IPS-15b (cell line): ENCODE data around the gene RAPGEF6.

ENCODE experiments used
- H3K27me3 ChIP-seq: one replicate; pipeline ENCODE4 v1.6.1; 2013; ENCODE audit warnings: low read length; ENCODE audit not compliant: control insufficient read depth, insufficient read depth
- H3K36me3 ChIP-seq: one replicate; pipeline ENCODE4 v1.6.1; 2013; ENCODE audit warnings: low read length; ENCODE audit not compliant: control insufficient read depth, insufficient read depth
- H3K4me1 ChIP-seq: one replicate; pipeline ENCODE4 v1.6.1; 2013; ENCODE audit warnings: mild to moderate bottlenecking, low read length; ENCODE audit not compliant: control insufficient read depth, insufficient read depth
- H3K4me3 ChIP-seq: one replicate; pipeline ENCODE4 v1.5.1; 2013; ENCODE audit warnings: low read depth, low read length
- H3K9ac ChIP-seq: one replicate; pipeline ENCODE4 v1.6.1; 2013; ENCODE audit warnings: low read depth, mild to moderate bottlenecking, low read length
- H3K9me3 ChIP-seq: one replicate; pipeline ENCODE4 v1.6.1; 2013; ENCODE audit warnings: mild to moderate bottlenecking, low read length; ENCODE audit not compliant: control insufficient read depth, insufficient read depth

Gene RAPGEF6

DNA sequence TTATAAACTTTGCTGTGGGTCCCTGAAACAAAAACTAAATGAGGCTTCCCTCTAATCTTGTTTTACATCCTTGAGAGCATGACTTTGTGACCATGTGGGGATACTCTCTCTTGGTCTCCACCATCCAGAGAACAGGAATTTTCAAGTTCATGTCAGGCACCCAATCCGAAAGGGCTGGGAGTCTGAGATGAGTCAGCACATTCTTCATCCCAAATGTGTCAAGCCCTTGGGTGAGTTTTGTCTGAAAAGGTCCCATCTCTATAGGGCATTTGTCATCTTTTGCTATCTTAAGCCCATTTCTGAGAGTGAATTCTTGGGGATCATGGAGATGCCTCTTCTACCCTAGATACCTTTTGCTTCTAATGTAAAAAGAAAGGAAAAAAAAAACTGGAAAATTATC lies 26.9 kb upstream of the RAPGEF6 start:
- Histone ChIP-seq H3K9ac (no peak overlapping the region), H3K4me1 (no peaks in the 10 kb centered on the region), H3K9me3 (no peaks in the 10 kb centered on the region), H3K27me3 (no peaks in the 10 kb centered on the region), H3K36me3 (peaks cover 9% of the 10 kb centered on the region), H3K4me3 (no peak overlapping the region)

DNA sequence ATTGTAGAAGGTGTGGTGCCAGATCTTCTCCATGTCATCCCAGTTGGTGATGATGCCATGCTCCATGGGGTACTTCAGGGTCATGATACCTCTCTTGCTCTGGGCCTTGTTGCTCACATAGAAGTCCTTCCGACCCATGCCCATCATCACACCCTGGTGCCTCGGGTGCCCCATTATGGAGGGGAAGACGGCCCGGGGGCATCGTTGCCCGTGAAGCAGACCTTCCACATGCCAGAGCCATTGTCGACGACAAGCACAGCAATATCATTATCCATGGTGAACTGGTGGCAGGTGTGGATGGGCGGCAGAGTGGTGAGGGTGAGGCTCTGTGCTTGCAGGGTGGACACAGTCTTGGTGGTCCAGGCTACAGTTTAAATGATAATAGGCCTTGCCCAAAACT lies 24.8 kb upstream of the RAPGEF6 start:
- Histone ChIP-seq H3K9me3 (no peaks in the 10 kb centered on the region), H3K27me3 (no peaks in the 10 kb centered on the region), H3K9ac (no peak overlapping the region), H3K4me1 (no peaks in the 10 kb centered on the region), H3K36me3 (peaks cover 9% of the 10 kb centered on the region), H3K4me3 (no peak overlapping the region)

DNA sequence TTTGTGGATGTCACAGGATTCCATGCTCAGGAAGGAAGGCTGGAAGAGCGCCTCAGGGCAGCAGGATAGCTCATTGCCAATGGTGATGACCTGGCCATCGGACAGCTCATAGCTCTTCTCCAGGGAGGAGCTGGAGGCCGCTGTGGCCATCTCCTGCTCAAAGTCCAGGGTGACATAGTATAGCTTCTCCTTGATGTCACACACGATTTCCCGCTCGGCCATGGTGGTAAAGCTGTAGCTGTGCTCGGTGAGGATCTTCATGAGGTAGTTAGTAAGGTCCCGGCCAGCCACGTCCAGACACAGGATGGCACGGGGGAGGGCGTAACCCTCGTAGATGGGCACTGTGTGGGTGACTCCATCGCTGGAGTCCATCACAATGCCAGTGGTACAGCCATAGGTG lies 24.3 kb upstream of the RAPGEF6 start:
- no peaks in the 10 kb centered on the region for H3K4me1 ChIP-seq
- no peak overlapping the region for H3K9ac ChIP-seq
- H3K9me3 ChIP-seq = no peaks in the 10 kb centered on the region
- peaks cover 9% of the 10 kb centered on the region for H3K36me3 ChIP-seq
- no peak overlapping the region for H3K4me3 ChIP-seq
- no peaks in the 10 kb centered on the region for H3K27me3 ChIP-seq

DNA sequence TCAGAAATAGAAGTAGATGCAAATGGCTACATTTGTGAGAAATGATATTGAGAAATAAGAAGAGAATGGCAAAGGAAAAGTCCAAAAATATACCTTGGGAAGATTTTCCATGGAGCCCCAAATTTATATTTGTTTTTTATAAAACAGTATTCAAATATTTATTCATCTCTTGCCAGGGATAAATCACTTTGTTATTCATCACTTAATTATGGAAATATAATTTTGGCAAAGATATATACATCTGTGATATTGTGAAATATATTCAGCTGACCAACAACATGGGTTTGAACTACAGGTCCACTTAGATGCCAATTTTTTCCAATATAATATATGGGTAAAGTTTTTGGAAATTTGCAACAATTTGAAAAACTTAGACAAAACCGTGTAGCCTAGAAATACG lies 19.7 kb upstream of the RAPGEF6 start:
- Histone ChIP-seq H3K36me3 (peaks cover 9% of the 10 kb centered on the region), H3K9me3 (no peaks in the 10 kb centered on the region), H3K4me1 (no peaks in the 10 kb centered on the region), H3K9ac (no peak overlapping the region), H3K4me3 (no peak overlapping the region), H3K27me3 (no peaks in the 10 kb centered on the region)

DNA sequence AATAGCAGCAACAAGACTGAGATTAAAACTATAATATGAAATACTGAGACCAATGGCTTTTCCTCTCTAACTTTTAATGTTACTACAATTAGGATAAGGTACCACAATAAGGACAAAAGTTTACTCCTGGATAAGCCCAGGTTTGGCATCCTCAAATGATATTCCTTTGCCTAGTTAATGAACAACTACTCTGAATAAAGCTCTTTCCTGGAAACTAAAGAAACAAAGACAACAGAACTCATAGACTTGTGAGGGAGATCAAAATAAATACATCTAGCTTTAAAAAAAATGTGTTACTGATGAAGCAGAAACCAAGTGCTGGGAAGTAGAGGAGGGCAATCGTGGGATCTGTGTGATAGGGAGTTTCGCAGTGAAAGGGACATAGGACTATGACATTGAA lies 19.3 kb upstream of the RAPGEF6 start:
- no peak overlapping the region for H3K4me3 ChIP-seq
- no peaks in the 10 kb centered on the region for H3K27me3 ChIP-seq
- H3K9ac ChIP-seq = no peak overlapping the region
- no peaks in the 10 kb centered on the region for H3K9me3 ChIP-seq
- H3K36me3 ChIP-seq = peaks cover 4% of the 10 kb centered on the region
- H3K4me1 ChIP-seq = no peaks in the 10 kb centered on the region

DNA sequence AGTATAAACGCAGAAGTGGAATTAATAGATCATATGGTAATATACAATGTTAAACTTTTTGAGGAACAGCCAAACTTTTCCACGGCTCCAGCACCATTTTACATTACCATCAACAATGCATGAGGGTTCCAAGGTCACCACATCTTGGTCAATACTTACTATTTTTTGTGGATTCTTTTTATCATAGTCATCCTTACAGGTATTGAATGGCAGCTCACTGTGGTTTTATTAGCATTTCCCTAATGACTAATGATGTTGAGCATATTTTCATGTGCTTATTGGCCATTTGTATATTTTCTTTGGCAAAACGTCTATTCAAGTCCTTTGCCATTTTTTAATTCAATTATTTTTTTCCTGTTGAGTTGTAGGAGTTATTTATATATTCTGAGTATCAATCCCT lies 14.1 kb upstream of the RAPGEF6 start:
- H3K9me3 ChIP-seq = no peaks in the 10 kb centered on the region
- no peaks in the 10 kb centered on the region for H3K27me3 ChIP-seq
- no peak overlapping the region for H3K9ac ChIP-seq
- H3K4me3 ChIP-seq = no peak overlapping the region
- peaks cover 3% of the 10 kb centered on the region for H3K36me3 ChIP-seq
- no peaks in the 10 kb centered on the region for H3K4me1 ChIP-seq

DNA sequence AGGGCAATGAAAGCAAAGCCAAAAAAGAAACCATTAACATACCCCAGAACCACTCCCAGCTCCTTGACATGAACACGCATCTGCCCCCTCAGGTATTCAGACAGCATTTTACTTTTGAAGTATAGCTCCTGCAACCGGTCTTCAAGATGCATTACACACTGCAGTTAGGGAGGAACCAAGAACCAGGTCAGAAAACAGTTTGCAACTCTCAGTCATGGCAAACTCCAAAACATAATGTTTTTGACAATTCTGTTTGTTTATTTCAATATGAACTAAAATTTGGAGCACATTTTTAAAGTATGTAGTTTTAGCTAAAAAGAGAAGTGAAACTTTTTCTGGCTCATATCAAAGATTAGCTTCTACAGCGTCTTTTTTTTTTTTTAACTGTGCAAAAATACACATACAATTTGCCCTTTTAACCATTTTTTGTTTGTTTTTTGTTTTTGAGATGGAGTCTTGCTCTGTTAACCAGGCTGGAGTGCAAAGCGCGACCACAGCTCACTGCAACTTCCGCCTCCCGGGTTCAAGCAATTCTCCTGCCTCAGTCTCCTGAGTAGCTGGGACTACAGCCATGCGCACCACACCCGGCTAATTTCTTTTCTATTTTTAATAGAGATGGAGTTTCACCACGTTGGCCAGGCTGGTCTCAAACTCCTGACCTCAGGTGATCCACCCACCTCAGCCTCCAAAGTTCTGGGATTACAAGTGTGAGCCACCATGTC lies 12.2 kb upstream of the RAPGEF6 start:
- no peaks in the 10 kb centered on the region for H3K9me3 ChIP-seq
- H3K27me3 ChIP-seq = no peaks in the 10 kb centered on the region
- H3K4me3 ChIP-seq = no peak overlapping the region
- no peaks in the 10 kb centered on the region for H3K4me1 ChIP-seq
- H3K9ac ChIP-seq = no peak overlapping the region
- H3K36me3 ChIP-seq = peaks cover 3% of the 10 kb centered on the region

DNA sequence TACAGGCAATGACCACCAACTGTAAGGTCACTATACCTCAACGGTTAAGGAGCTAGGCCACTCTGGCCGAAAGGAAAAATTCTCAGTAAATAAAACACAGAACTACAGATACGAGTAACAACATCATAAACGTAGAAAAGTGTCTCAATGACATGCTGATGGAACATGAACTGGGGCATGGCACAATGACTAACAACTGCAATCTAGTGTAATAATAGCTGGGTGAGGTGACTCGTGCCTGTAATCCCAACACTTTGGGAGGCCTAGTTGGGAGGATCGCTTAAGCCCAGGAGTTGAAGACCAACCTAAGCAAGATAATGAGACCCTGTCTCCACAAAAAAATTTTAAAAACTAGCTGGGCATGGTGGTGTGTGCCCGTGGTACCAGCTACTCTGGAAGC lies 9.8 kb upstream of the RAPGEF6 start:
- Histone ChIP-seq H3K4me1 (no peaks in the 10 kb centered on the region), H3K36me3 (no peaks in the 10 kb centered on the region), H3K9ac (no peak overlapping the region), H3K27me3 (no peaks in the 10 kb centered on the region), H3K4me3 (no peak overlapping the region), H3K9me3 (no peaks in the 10 kb centered on the region)

DNA sequence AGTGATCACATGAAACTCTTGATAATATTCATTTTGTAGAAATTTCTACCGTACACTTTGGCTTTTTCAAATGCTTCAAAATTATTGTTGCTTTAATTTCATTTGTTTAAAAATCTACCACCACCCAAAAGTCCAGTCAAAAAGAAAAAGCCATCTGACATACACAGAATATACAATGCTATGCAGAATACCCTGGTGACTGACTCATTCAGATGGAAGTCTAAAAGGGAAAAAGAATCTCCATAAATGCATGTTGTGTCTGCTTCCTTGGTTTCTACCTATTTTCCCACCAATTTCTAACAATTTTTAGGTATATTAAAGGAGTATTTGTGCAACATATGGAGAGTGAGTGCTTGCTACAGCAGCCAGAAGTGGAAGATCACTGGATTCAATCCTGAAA lies 9.3 kb upstream of the RAPGEF6 start:
- Histone ChIP-seq H3K36me3 (no peaks in the 10 kb centered on the region), H3K9ac (no peak overlapping the region), H3K27me3 (no peaks in the 10 kb centered on the region), H3K4me3 (no peak overlapping the region), H3K4me1 (no peaks in the 10 kb centered on the region), H3K9me3 (no peaks in the 10 kb centered on the region)

DNA sequence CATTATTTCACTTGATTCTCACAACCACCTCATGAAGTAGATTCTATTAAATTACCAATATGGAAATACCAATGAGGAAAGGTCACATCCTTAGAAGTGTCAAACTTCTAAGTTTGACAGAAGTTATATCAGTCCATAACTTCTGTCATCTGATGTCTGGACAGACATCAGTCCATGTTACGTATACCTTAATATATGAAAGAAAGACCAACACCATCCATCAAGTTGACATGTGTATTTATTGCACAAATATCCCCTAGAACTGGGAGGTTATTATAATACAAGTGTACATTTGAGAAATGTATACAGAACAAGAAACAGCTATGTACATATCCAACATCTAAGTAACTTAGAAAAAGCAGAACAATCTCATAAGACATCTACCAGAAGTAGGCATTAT lies 6.5 kb upstream of the RAPGEF6 start:
- Histone ChIP-seq H3K4me1 (peaks cover under 1% of the 10 kb centered on the region), H3K4me3 (no peak overlapping the region), H3K9ac (no peak overlapping the region), H3K27me3 (no peaks in the 10 kb centered on the region), H3K36me3 (no peaks in the 10 kb centered on the region), H3K9me3 (no peaks in the 10 kb centered on the region)

DNA sequence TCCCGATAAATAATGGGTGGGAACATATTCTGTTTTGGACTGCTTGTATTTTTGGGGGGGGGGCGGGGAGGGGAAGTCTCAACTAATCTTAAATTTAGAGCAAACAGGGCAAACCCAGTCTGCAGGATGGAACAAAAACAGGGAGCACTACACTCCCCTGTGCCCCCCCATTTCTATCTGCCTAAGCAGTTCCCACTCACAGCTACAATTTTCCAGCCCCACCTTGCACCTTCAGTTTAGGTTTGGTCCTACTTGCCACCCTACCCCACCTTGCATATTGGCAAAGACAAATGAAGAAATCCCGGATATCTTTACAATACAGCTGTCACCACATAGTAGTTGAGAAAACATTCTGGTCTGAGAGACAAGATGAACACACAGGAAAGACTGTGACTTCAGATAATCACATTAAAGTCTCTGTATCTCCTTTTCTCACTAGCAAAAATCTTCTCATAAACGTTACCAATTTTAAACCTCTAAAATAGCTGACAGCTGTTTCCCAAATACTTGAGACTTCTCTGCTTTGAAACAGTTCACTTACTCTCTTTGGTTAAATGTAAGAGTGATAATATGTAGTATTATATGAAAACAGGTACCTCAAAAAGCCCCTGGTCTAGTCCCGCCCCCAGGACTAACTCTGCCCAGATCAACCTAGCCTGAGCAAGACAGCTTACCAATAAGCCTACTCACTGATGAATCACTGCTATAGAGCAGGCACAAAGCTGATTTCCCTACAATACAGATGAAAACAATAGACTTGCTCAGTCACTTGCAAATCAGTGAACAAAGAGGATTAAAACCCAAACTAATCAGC lies 5.2 kb upstream of the RAPGEF6 start:
- H3K9ac ChIP-seq = no peak overlapping the region
- no peaks in the 10 kb centered on the region for H3K9me3 ChIP-seq
- no peak overlapping the region for H3K4me3 ChIP-seq
- no peaks in the 10 kb centered on the region for H3K36me3 ChIP-seq
- peaks cover 4% of the 10 kb centered on the region for H3K4me1 ChIP-seq
- no peaks in the 10 kb centered on the region for H3K27me3 ChIP-seq

DNA sequence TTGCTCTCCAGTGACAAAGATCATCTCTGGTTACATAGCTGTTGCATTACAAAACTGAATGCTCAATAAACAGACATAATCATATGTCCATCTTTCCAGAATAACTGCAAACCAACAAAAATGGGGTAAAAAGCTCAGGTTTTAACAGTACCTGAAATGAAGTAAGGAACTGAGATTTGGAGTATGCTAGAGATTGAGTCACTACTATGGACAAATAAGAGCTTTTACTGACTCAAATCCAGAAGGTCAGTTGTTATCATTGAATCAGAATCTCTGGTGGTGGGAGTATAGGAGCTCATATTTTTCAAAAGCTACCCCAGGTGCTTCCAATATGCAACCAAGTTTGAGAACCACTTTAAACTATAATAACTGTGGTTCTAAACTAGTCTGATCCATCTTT lies 4.1 kb upstream of the RAPGEF6 start:
- Histone ChIP-seq H3K9ac (no peak overlapping the region), H3K9me3 (no peaks in the 10 kb centered on the region), H3K4me1 (peaks cover 4% of the 10 kb centered on the region), H3K27me3 (no peaks in the 10 kb centered on the region), H3K4me3 (no peak overlapping the region), H3K36me3 (no peaks in the 10 kb centered on the region)
